GM23338 (cell line): ENCODE data around the gene F7. TPM values are rescaled to one million over a fixed set of nuclear protein-coding genes. Genes with fewer than 3 reads are reported as not detected.

Experiments used
- ATAC-seq: fragments of 200-7000 bp; cut with Tn5 transposase; 3 replicates; pipeline ENCODE4 v1.9.1; 2020
- DNase-seq: peaks from one replicate; pipeline ENCODE4 v3.0.0-alpha.2; 2015; ENCODE audit warnings: low spot score
- H2AFZ ChIP-seq: fragments of 200-600 bp; sonication (generic); 2 replicates; pipeline ENCODE4 v1.8.0; 2016; ENCODE audit warnings: antibody characterized with exemption, mild to moderate bottlenecking, moderate library complexity
- H3F3A ChIP-seq: fragments of 200-600 bp; sonication (generic); replicated peaks from 2 replicates; pipeline ENCODE4 v1.8.0; 2017; ENCODE audit warnings: antibody characterized with exemption, mixed run types, low read depth
- H3K27ac ChIP-seq: fragments of 200-600 bp; sonication (generic); 2 replicates; pipeline ENCODE4 v1.6.1; 2016; ENCODE audit warnings: low read depth
- H3K27me3 ChIP-seq: fragments of 200-600 bp; sonication (generic); 2 replicates; pipeline ENCODE4 v1.8.0; 2016; ENCODE audit warnings: mild to moderate bottlenecking, mixed run types, moderate library complexity; ENCODE audit not compliant: insufficient read depth
- H3K36me3 ChIP-seq: fragments of 200-600 bp; sonication (generic); 2 replicates; pipeline ENCODE4 v1.8.0; 2016; ENCODE audit warnings: mild to moderate bottlenecking; ENCODE audit not compliant: insufficient read depth
- H3K4me1 ChIP-seq: fragments of 200-600 bp; sonication (generic); 2 replicates; pipeline ENCODE4 v1.8.0; 2016; ENCODE audit warnings: mild to moderate bottlenecking, moderate library complexity; ENCODE audit not compliant: insufficient read depth
- H3K4me2 ChIP-seq: fragments of 200-600 bp; sonication (generic); 2 replicates; pipeline ENCODE4 v1.7.1; 2017; ENCODE audit warnings: mixed run types
- H3K4me3 ChIP-seq: fragments of 200-600 bp; sonication (generic); 2 replicates; pipeline ENCODE4 v1.6.1; 2016; ENCODE audit warnings: mixed run types
- H3K79me2 ChIP-seq: fragments of 200-600 bp; sonication (generic); replicated peaks from 2 replicates; pipeline ENCODE4 v1.8.0; 2017; ENCODE audit warnings: mild to moderate bottlenecking; ENCODE audit not compliant: insufficient read depth
- H3K9me2 ChIP-seq: fragments of 200-600 bp; sonication (generic); 2 replicates; pipeline ENCODE4 v1.8.0; 2017; ENCODE audit not compliant: insufficient read depth
- H4K20me1 ChIP-seq: fragments of 200-600 bp; sonication (generic); replicated peaks from 2 replicates; pipeline ENCODE4 v1.8.0; 2017; ENCODE audit warnings: mild to moderate bottlenecking; ENCODE audit not compliant: insufficient read depth
- H3K27ac Mint-ChIP-seq: 2 replicates; pipeline ENCODE4 v1.8.0; 2020; ENCODE audit warnings: inconsistent platforms, mild to moderate bottlenecking, moderate library complexity, mixed read lengths
- H3K27me3 Mint-ChIP-seq: 3 replicates; pipeline ENCODE4 v1.8.0; 2022; ENCODE audit warnings: low read depth, mild to moderate bottlenecking, moderate library complexity, mixed read lengths, inconsistent platforms; ENCODE audit not compliant: insufficient read depth, poor library complexity
- H3K36me3 Mint-ChIP-seq: 3 replicates; pipeline ENCODE4 v1.8.0; 2021; ENCODE audit warnings: low read depth, mild to moderate bottlenecking, inconsistent platforms, moderate library complexity, mixed read lengths
- H3K4me1 Mint-ChIP-seq: 3 replicates; pipeline ENCODE4 v1.8.0; 2020; ENCODE audit warnings: mild to moderate bottlenecking, inconsistent platforms, mixed read lengths
- H3K4me3 Mint-ChIP-seq: 3 replicates; pipeline ENCODE4 v1.8.0; 2021; ENCODE audit warnings: moderate library complexity, mild to moderate bottlenecking, inconsistent platforms, mixed read lengths
- H3K9me3 Mint-ChIP-seq: 3 replicates; pipeline ENCODE4 v1.8.0; 2020; ENCODE audit warnings: moderate library complexity, mild to moderate bottlenecking, inconsistent platforms, mixed read lengths
- CREB1 ChIP-seq: fragments of 250-450 bp; sonication (Bioruptor Pico); IDR thresholded peaks from 2 replicates; pipeline ENCODE4 v1.5.0; 2020; ENCODE audit warnings: low read depth, mild to moderate bottlenecking, moderate library complexity
- EZH2 ChIP-seq: fragments of 200-600 bp; sonication (generic); IDR thresholded peaks from one replicate; pipeline ENCODE4 v1.8.0; 2017; ENCODE audit warnings: antibody characterized with exemption, mild to moderate bottlenecking, low read depth; ENCODE audit not compliant: unreplicated experiment
- EZH2phosphoT487 ChIP-seq: fragments of 200-600 bp; sonication (generic); IDR thresholded peaks from one replicate; pipeline ENCODE4 v1.8.1; 2018; ENCODE audit warnings: antibody characterized with exemption; ENCODE audit not compliant: unreplicated experiment
- JUNB ChIP-seq: IDR thresholded peaks from one replicate; pipeline ENCODE4 v1.6.1; 2016; ENCODE audit warnings: antibody characterized with exemption; ENCODE audit not compliant: unreplicated experiment
- NANOG ChIP-seq: IDR thresholded peaks from 2 replicates; pipeline ENCODE4 v1.6.1; 2016; ENCODE audit warnings: antibody characterized with exemption, borderline replicate concordance
- POLR2AphosphoS5 ChIP-seq: IDR thresholded peaks from 2 replicates; pipeline ENCODE4 v1.6.1; 2016; ENCODE audit warnings: antibody characterized with exemption, low read depth
- STAT1 ChIP-seq: IDR thresholded peaks from one replicate; pipeline ENCODE4 v1.6.1; 2016; ENCODE audit warnings: antibody characterized with exemption; ENCODE audit not compliant: unreplicated experiment
- ZNF114 ChIP-seq: fragments of 250-450 bp; sonication (Bioruptor Pico); IDR thresholded peaks from 2 replicates; pipeline ENCODE4 v1.5.0; 2020; ENCODE audit warnings: mild to moderate bottlenecking, moderate library complexity
- ZNF331 ChIP-seq: fragments of 250-450 bp; sonication (Bioruptor Pico); IDR thresholded peaks from 2 replicates; pipeline ENCODE4 v1.5.0; 2020; ENCODE audit warnings: low read depth, mild to moderate bottlenecking, moderate library complexity
- polyA plus RNA-seq: library from polyadenylated mRNA; unstranded; fragments of >200 nt; fragmentation: Nextera tagmentation; extraction: Ambion mirVana; gene quantifications from 2 replicates; pipeline ENCODE4 v1.2.1, GENCODE V29; 2016
- total RNA-seq: library from RNA; depleted of rRNA; stranded (reverse); fragments of >200 nt; shearing (Covaris generic); gene quantifications from 2 replicates; pipeline ENCODE4 v1.2.3, GENCODE V29; 2014
- TF ChIP-seq, protein P1 (sequence below): IDR thresholded peaks from 2 replicates; pipeline ENCODE4 v1.6.1; 2016; ENCODE audit warnings: antibody characterized with exemption
- TF ChIP-seq, protein P2 (sequence below), 2 experiments: fragments of 200-600 bp in 1 of 2; sonication (generic) in 1 of 2; conservative IDR thresholded peaks; 2 replicates each; pipeline versions ENCODE4 v1.5.1 to v1.6.1; 2016 to 2017; ENCODE audit warnings: antibody characterized with exemption in 2 of 2, low read depth in 2 of 2, mild to moderate bottlenecking in 2 of 2, moderate library complexity in 1 of 2
- TF ChIP-seq, protein P3 (sequence below): IDR thresholded peaks from one replicate; pipeline ENCODE4 v1.6.1; 2018; ENCODE audit warnings: antibody characterized with exemption; ENCODE audit not compliant: unreplicated experiment
- TF ChIP-seq, protein P4 (sequence below): fragments of 250-450 bp; sonication (Bioruptor Pico); IDR thresholded peaks from 2 replicates; pipeline ENCODE4 v1.5.0; 2020; ENCODE audit warnings: mild to moderate bottlenecking, moderate library complexity

F7 gene
- total and polyA plus RNA-seq, 2 experiments from 2014 or later: 0.16 to 0.24 TPM

DNA sequence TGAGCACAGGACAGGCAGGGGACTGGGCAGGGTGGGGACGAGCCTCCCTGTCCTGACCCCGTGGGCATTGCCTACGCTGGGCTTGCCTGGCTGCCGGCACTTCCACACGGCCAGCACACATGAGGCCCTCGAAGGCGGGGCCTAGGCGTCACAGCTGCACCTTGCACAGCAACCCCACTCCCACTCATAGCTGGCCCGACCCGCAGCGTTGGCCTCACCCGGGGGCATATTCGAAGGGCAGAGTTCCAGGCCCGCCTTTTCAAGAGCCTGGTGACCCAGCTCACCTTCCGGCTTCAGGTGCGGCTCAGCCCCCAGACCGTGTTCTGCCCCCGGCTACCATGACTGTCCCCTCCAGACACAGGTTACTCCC is 36.0 kb downstream of the F7 start:
- H4K20me1 ChIP-seq: no peaks in the 10 kb centered on the region
- no peak overlapping the region for H2AFZ ChIP-seq
- DNase-seq (no peak), ATAC-seq (no peak)
- H3K36me3 ChIP-seq: no peaks in the 10 kb centered on the region
- no peaks in the 10 kb centered on the region for H3K27me3 Mint-ChIP-seq
- H3K9me3 Mint-ChIP-seq: no peaks in the 10 kb centered on the region
- H3K27ac Mint-ChIP-seq: no peak overlapping the region
- no peak overlapping the region for H3K4me3 Mint-ChIP-seq
- TF ChIP-seq CREB1 (no peak), NANOG (no peak), EZH2phosphoT487 (no peak), EZH2 (no peak), JUNB (no peak), ZNF331 (no peak), POLR2AphosphoS5 (no peak), ZNF114 (CRISPR knock-in tag) (no peak), STAT1 (no peak)
- TF ChIP-seq, protein P1, sequence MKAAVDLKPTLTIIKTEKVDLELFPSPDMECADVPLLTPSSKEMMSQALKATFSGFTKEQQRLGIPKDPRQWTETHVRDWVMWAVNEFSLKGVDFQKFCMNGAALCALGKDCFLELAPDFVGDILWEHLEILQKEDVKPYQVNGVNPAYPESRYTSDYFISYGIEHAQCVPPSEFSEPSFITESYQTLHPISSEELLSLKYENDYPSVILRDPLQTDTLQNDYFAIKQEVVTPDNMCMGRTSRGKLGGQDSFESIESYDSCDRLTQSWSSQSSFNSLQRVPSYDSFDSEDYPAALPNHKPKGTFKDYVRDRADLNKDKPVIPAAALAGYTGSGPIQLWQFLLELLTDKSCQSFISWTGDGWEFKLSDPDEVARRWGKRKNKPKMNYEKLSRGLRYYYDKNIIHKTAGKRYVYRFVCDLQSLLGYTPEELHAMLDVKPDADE: no peak
- TF ChIP-seq, protein P2, sequence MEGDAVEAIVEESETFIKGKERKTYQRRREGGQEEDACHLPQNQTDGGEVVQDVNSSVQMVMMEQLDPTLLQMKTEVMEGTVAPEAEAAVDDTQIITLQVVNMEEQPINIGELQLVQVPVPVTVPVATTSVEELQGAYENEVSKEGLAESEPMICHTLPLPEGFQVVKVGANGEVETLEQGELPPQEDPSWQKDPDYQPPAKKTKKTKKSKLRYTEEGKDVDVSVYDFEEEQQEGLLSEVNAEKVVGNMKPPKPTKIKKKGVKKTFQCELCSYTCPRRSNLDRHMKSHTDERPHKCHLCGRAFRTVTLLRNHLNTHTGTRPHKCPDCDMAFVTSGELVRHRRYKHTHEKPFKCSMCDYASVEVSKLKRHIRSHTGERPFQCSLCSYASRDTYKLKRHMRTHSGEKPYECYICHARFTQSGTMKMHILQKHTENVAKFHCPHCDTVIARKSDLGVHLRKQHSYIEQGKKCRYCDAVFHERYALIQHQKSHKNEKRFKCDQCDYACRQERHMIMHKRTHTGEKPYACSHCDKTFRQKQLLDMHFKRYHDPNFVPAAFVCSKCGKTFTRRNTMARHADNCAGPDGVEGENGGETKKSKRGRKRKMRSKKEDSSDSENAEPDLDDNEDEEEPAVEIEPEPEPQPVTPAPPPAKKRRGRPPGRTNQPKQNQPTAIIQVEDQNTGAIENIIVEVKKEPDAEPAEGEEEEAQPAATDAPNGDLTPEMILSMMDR (conservative IDR thresholded peaks at IDR 0.05; ENCODE audit: low read depth in 2 of 2): no peak
- TF ChIP-seq, protein P3, sequence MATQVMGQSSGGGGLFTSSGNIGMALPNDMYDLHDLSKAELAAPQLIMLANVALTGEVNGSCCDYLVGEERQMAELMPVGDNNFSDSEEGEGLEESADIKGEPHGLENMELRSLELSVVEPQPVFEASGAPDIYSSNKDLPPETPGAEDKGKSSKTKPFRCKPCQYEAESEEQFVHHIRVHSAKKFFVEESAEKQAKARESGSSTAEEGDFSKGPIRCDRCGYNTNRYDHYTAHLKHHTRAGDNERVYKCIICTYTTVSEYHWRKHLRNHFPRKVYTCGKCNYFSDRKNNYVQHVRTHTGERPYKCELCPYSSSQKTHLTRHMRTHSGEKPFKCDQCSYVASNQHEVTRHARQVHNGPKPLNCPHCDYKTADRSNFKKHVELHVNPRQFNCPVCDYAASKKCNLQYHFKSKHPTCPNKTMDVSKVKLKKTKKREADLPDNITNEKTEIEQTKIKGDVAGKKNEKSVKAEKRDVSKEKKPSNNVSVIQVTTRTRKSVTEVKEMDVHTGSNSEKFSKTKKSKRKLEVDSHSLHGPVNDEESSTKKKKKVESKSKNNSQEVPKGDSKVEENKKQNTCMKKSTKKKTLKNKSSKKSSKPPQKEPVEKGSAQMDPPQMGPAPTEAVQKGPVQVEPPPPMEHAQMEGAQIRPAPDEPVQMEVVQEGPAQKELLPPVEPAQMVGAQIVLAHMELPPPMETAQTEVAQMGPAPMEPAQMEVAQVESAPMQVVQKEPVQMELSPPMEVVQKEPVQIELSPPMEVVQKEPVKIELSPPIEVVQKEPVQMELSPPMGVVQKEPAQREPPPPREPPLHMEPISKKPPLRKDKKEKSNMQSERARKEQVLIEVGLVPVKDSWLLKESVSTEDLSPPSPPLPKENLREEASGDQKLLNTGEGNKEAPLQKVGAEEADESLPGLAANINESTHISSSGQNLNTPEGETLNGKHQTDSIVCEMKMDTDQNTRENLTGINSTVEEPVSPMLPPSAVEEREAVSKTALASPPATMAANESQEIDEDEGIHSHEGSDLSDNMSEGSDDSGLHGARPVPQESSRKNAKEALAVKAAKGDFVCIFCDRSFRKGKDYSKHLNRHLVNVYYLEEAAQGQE: no peak
- TF ChIP-seq, protein P4, sequence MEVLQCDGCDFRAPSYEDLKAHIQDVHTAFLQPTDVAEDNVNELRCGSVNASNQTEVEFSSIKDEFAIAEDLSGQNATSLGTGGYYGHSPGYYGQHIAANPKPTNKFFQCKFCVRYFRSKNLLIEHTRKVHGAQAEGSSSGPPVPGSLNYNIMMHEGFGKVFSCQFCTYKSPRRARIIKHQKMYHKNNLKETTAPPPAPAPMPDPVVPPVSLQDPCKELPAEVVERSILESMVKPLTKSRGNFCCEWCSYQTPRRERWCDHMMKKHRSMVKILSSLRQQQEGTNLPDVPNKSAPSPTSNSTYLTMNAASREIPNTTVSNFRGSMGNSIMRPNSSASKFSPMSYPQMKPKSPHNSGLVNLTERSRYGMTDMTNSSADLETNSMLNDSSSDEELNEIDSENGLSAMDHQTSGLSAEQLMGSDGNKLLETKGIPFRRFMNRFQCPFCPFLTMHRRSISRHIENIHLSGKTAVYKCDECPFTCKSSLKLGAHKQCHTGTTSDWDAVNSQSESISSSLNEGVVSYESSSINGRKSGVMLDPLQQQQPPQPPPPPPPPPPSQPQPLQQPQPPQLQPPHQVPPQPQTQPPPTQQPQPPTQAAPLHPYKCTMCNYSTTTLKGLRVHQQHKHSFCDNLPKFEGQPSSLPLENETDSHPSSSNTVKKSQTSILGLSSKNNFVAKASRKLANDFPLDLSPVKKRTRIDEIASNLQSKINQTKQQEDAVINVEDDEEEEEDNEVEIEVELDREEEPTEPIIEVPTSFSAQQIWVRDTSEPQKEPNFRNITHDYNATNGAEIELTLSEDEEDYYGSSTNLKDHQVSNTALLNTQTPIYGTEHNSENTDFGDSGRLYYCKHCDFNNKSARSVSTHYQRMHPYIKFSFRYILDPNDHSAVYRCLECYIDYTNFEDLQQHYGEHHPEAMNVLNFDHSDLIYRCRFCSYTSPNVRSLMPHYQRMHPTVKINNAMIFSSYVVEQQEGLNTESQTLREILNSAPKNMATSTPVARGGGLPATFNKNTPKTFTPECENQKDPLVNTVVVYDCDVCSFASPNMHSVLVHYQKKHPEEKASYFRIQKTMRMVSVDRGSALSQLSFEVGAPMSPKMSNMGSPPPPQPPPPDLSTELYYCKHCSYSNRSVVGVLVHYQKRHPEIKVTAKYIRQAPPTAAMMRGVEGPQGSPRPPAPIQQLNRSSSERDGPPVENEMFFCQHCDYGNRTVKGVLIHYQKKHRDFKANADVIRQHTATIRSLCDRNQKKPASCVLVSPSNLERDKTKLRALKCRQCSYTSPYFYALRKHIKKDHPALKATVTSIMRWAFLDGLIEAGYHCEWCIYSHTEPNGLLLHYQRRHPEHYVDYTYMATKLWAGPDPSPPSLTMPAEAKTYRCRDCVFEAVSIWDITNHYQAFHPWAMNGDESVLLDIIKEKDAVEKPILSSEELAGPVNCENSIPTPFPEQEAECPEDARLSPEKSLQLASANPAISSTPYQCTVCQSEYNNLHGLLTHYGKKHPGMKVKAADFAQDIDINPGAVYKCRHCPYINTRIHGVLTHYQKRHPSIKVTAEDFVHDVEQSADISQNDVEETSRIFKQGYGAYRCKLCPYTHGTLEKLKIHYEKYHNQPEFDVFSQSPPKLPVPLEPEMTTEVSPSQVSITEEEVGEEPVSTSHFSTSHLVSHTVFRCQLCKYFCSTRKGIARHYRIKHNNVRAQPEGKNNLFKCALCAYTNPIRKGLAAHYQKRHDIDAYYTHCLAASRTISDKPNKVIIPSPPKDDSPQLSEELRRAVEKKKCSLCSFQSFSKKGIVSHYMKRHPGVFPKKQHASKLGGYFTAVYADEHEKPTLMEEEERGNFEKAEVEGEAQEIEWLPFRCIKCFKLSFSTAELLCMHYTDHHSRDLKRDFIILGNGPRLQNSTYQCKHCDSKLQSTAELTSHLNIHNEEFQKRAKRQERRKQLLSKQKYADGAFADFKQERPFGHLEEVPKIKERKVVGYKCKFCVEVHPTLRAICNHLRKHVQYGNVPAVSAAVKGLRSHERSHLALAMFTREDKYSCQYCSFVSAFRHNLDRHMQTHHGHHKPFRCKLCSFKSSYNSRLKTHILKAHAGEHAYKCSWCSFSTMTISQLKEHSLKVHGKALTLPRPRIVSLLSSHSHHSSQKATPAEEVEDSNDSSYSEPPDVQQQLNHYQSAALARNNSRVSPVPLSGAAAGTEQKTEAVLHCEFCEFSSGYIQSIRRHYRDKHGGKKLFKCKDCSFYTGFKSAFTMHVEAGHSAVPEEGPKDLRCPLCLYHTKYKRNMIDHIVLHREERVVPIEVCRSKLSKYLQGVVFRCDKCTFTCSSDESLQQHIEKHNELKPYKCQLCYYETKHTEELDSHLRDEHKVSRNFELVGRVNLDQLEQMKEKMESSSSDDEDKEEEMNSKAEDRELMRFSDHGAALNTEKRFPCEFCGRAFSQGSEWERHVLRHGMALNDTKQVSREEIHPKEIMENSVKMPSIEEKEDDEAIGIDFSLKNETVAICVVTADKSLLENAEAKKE (CRISPR knock-in tag): no peak
- H3K79me2 ChIP-seq: no peaks in the 10 kb centered on the region
- H3K4me1 Mint-ChIP-seq: peaks cover 14% of the 10 kb centered on the region
- H3K4me1 ChIP-seq: peaks cover 9% of the 10 kb centered on the region
- no peak overlapping the region for H3K4me2 ChIP-seq
- H3K36me3 Mint-ChIP-seq: no peaks in the 10 kb centered on the region
- H3F3A ChIP-seq: no peaks in the 10 kb centered on the region
- H3K27me3 ChIP-seq: no peaks in the 10 kb centered on the region
- H3K27ac ChIP-seq: no peak overlapping the region
- H3K9me2 ChIP-seq: no peaks in the 10 kb centered on the region
- H3K4me3 ChIP-seq: no peak overlapping the region
